Measurements from ENCODE around the gene PARD3B.

- TF ChIP-seq SUZ12 (IDR thresholded peaks at IDR 0.05; ENCODE audit: extremely low read depth, insufficient read depth, insufficient read length) = no peak
- TF ChIP-seq ZNF274 (IDR thresholded peaks at IDR 0.05; ENCODE audit: low read depth, low read length) = no peak
- TF ChIP-seq YY1 (IDR thresholded peaks at IDR 0.05; ENCODE audit: insufficient read depth, insufficient read length) = no peak
Measured at GRCh38 chr2:205297846-205298245, 752.6 kb downstream of the PARD3B start.

Measured in NT2/D1 (cell line).